BJ (cell line): ENCODE results near the gene LHX3. TPM values are rescaled to one million over a fixed set of nuclear protein-coding genes. Genes with fewer than 3 reads are reported as not detected.

ENCODE experiments used
- CTCF ChIA-PET: fragments of 350-600 bp; formaldehyde crosslinking; extraction: SDS; loops from one replicate; lab custom pipeline; 2021; ENCODE audit warnings: antibody characterized with exemption, inconsistent platforms; lab: Yijun Ruan, JAX
- POLR2A ChIA-PET: fragments of 300-600 bp; sonication (Branson Sonifier 250); formaldehyde crosslinking; extraction: SDS; loops from one replicate; lab custom pipeline; 2021; ENCODE audit warnings: antibody characterized with exemption; lab: Charles Lee
- DNase-seq: peaks from one replicate; pipeline ENCODE4 v3.0.0-alpha.2; 2011; ENCODE audit warnings: low read depth
- H3K27me3 ChIP-seq: 2 replicates; pipeline ENCODE4 v1.6.0; 2011; ENCODE audit warnings: low read length; ENCODE audit not compliant: control insufficient read depth, insufficient read depth
- H3K36me3 ChIP-seq: 2 replicates; pipeline ENCODE4 v1.5.1; 2011; ENCODE audit warnings: low read length; ENCODE audit not compliant: control insufficient read depth, insufficient read depth
- H3K4me3 ChIP-seq: 2 replicates; pipeline ENCODE4 v1.5.1; 2011; ENCODE audit warnings: low read depth, mild to moderate bottlenecking, control low read depth, low read length
- polyA plus RNA-seq: library from polyadenylated mRNA; depleted of rRNA; stranded (reverse); fragments of >200 nt; gene quantifications from 2 replicates; pipeline ENCODE4 v1.2.3, GENCODE V29; 2011
- TF ChIP-seq, protein P1 (sequence below): IDR thresholded peaks from 2 replicates; pipeline ENCODE4 v1.5.1; 2011; ENCODE audit warnings: low read depth, mild to moderate bottlenecking, control low read depth, inconsistent platforms, low read length, moderate library complexity; ENCODE audit not compliant: insufficient read depth

Gene LHX3
- polyA plus RNA-seq, 1 experiment, result not detected

DNA sequence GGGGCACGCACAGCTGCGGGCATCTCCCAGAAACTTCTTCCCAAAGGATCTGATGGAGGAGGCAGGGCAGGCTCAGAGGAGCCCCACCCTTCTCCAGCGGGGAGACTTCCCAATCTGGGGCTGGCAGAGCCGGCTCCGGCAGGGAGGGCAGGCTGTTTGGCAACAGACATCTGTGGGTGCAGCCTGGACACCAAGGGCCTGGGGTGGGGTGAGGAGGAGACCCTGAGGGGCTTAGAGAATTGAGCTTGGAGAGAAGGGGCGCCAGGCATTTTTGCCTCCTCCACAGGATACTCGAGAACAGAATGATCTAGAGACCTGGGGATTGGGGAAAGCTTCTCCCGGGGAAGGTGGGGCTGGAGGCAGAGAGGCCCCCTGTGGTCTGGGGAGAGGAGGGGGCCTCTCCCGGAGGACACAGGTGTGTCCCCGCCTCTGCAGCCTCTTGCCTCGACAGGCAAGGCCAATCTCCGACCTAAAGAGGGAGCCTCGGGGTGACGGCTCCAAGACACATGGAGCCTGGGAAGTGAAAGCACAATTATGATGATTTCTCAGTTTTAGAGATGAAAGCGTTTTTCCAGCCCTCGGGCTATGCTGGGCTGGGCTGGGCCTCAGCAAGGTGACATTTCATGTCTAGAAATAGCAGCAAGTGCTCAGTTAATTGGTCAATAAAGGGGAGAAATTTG lies 8.4 kb downstream of the LHX3 start:
- TF ChIP-seq, protein P1, sequence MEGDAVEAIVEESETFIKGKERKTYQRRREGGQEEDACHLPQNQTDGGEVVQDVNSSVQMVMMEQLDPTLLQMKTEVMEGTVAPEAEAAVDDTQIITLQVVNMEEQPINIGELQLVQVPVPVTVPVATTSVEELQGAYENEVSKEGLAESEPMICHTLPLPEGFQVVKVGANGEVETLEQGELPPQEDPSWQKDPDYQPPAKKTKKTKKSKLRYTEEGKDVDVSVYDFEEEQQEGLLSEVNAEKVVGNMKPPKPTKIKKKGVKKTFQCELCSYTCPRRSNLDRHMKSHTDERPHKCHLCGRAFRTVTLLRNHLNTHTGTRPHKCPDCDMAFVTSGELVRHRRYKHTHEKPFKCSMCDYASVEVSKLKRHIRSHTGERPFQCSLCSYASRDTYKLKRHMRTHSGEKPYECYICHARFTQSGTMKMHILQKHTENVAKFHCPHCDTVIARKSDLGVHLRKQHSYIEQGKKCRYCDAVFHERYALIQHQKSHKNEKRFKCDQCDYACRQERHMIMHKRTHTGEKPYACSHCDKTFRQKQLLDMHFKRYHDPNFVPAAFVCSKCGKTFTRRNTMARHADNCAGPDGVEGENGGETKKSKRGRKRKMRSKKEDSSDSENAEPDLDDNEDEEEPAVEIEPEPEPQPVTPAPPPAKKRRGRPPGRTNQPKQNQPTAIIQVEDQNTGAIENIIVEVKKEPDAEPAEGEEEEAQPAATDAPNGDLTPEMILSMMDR, result no peak
- Histone ChIP-seq H3K27me3 (peaks cover 66% of the 10 kb centered on the region), H3K4me3 (no peak overlapping the region), H3K36me3 (no peaks in the 10 kb centered on the region)
- ChIA-PET CTCF (no interaction called here), POLR2A (no interaction called here)
- no peak for DNase-seq

DNA sequence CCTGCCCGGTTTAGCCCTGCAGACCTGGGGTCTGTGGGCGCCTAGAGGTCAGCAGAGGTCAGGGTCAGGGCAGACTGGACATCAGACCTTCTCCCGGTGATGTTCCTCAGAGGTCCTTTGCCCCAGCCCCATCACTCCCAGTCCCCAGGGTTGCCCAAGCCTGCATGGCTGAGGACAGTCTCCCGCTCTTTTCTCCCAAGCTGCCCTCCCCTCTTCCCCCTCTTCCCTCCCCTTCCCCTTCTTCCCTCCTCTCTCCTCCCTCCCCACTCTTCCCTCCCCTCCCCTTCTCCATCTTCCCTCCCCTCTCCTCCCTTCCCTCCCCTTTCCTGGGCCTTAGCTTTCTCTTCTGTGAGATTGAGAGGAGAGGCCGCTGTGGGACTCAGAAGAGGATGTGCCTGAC lies 10.4 kb downstream of the LHX3 start:
- POLR2A ChIA-PET, result no interaction called here
- peaks cover 61% of the 10 kb centered on the region for H3K27me3 ChIP-seq
- H3K36me3 ChIP-seq, result no peaks in the 10 kb centered on the region
- DNase-seq, result no peak
- CTCF ChIA-PET, result no interaction called here
- H3K4me3 ChIP-seq, result no peak overlapping the region
- TF ChIP-seq, protein P1, result no peak

DNA sequence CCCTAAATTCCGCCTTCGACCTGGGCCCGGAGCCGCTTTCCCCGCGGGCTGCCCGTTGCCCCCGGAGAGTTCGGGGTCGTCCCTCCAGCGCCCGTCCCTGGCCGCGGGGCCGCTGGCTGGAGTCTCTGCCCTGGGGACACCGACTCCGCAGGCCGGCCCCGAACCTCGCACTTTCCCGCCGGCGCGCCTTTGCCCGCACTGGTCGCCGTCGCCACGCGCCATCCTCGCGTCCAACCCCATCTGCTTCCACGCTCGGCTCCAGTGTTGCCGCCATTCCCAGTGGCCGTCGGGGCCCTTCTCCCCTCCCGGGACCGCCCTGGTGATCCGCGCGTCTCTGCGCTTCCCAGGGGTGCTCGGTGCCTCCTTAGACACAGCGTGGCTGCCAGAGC lies 11.0 kb downstream of the LHX3 start:
- no peak for DNase-seq
- peaks cover 61% of the 10 kb centered on the region for H3K27me3 ChIP-seq
- POLR2A ChIA-PET, result no interaction called here
- CTCF ChIA-PET, result no interaction called here
- no peak overlapping the region for H3K4me3 ChIP-seq
- H3K36me3 ChIP-seq, result no peaks in the 10 kb centered on the region
- TF ChIP-seq, protein P1, result no peak

DNA sequence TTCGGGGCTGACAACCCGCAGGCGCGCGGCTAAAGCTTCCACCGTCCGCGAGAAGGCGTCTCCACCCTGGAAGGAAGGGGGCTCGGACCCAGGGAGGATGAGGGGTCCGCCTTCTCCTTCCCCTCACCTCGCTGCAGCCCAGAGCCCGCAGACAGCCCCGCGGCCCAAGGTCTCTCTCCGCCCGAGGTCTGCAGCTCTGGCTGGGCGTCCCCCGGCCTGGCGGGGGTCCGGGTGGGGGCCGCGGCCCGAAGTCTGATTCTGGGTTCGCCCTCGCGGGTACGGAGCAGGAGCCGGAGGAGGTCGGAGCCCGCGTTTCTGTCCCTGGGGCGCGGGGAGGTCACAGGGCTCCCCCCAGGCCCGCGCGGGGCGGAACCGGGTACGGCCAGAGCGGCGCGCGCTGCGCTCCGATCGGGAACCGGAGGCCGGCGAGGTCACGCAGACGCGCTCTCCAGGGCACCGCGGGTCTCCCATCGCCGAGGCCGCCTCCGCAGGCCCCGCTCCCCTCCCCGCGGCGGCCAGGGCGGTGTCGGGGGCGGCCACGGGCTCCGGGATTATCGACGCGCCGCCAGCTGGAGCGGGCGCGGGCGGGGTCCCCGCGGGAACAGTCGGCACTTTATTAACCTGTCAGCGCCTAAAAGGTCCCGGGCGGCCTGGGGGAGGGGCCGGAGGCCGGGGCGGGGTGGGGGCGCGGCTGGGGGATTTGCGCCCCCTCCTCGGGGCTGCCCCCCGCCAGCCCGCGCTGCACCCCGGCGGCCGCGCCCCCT lies 11.6 kb downstream of the LHX3 start:
- POLR2A ChIA-PET, result interaction anchor here (0.7 kb wide), 1 partner anchor 104 kb away, joined by 5 read pairs; no protein-coding TSS in a partner anchor
- DNase-seq, result no peak
- Histone ChIP-seq H3K4me3 (no peak overlapping the region), H3K36me3 (no peaks in the 10 kb centered on the region), H3K27me3 (peaks cover 56% of the 10 kb centered on the region)
- CTCF ChIA-PET, result no interaction called here
- TF ChIP-seq, protein P1, result no peak
